Measurements from ENCODE around the gene PLCB4.

The PLCB4 gene

GRCh38 chr20:9230406-9230805, 161.5 kb downstream of the PLCB4 start:
- DNase-seq, result no peak

DNA sequence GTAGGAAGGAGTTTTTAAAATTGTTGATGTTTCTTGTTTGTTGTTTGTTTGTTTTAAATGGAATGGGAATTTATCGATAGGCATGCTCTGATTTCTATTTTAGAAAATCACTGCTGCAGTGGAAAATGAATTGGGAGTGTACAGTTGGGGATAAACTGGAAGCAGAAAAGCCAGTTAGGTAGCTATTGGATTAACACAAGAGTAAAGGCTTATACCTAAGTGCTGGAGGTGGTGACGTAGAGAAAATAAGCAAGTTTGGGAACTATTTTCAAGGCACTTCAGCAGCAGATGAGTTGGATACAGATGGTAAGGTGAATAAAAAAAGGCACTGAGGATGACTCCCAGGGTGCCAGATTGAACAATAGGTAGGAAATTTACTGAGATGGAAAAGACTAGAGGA, 164.9 kb downstream of the PLCB4 start:
- DNase-seq, result no peak

GRCh38 chr20:9235518-9235917, 166.6 kb downstream of the PLCB4 start:
- no peak for DNase-seq

GRCh38 chr20:9236458-9236857, 167.6 kb downstream of the PLCB4 start:
- DNase-seq, result no peak

GRCh38 chr20:9241232-9241692, 172.4 kb downstream of the PLCB4 start:
- DNase-seq, result no peak

GRCh38 chr20:9241721-9242427, 173.0 kb downstream of the PLCB4 start:
- DNase-seq, result no peak

GRCh38 chr20:9243986-9244385, 175.1 kb downstream of the PLCB4 start:
- no peak for DNase-seq

DNA sequence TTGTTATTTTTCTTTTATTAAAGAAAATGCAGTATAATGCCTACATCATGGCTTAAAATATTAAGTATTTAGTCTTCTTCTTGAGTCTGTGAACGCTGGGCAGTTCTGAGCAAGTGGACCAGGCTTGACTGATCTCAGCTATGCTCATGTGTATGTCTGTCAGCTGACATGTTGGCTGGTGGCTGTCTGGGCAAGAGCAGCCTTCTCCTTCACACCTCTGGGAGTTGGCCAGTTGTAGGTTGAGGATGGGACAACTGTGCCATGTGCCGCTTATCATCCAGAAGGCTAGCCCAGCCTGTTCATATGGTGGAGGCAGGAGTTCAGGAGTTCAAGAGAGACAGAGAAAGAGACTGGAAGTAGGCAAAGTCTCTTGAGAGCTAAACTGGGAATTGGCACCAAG, 175.9 kb downstream of the PLCB4 start:
- DNase-seq, result no peak

GRCh38 chr20:9246731-9247130, 177.8 kb downstream of the PLCB4 start:
- DNase-seq, result no peak

DNA sequence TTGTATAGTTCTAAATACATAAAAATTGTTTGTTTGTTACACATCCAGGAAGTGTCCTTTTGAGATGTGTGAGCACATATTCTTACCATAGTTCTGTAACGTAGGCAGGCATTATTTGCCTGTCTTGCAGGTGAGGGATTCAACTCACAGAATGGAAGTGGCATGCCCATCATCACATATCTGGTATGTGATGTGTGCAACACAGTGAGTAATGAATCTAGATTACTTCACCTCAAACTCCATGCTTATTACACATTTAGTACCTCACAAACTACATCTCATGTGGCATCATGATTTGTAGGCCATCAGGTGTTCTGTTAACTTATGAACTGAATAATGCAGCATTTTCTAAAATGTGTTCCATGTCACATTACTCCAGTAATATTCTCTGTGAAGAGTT, 181.6 kb downstream of the PLCB4 start:
- DNase-seq, result no peak

- DNase-seq, result no peak
Measured at GRCh38 chr20:9253006-9253539, 184.2 kb downstream of the PLCB4 start.

DNA sequence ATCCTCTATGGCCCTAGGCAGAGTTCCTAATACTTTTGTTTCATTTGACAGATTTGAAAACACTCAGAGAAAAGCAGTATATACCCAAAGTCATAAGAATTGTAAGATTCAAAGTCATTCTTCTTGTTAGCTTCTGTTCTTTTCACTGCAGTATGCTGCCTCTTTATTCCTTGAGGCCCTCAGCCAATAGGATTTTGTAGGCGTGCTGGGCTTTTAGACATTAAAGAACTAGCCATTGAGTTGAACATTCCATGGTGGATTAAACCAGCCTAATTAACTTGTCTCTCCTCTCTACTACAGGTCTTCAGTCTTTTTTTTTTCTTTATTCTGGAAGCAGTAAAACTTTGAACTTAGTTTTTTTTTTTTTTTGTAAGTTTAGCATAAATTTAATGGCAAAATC, 186.3 kb downstream of the PLCB4 start:
- no peak for DNase-seq

- DNase-seq, result no peak
Measured at GRCh38 chr20:9256393-9256792, 187.5 kb downstream of the PLCB4 start.

DNA sequence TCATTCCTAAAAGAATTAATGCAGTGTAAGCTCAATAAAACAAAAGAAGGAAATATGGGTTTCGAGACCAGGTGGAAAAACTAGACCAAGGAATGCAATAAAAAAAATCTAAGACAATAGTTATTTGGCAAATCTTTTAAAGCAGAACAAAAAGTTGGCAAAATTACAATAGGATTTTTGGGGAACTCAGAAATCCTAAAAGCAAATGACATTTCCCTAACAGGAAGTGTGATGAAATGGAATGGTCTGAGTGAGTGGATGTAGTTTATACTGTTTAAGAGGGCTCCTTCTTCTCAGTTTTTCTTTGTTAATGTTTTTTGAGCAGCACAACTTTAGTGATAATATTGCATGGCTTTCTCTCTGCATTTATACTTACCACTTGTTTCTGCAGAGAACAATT, 190.0 kb downstream of the PLCB4 start:
- DNase-seq, result no peak

GRCh38 chr20:9260027-9260426, 191.1 kb downstream of the PLCB4 start:
- no peak for DNase-seq

- no peak for DNase-seq
Measured at GRCh38 chr20:9261781-9262180, 192.9 kb downstream of the PLCB4 start.

DNA sequence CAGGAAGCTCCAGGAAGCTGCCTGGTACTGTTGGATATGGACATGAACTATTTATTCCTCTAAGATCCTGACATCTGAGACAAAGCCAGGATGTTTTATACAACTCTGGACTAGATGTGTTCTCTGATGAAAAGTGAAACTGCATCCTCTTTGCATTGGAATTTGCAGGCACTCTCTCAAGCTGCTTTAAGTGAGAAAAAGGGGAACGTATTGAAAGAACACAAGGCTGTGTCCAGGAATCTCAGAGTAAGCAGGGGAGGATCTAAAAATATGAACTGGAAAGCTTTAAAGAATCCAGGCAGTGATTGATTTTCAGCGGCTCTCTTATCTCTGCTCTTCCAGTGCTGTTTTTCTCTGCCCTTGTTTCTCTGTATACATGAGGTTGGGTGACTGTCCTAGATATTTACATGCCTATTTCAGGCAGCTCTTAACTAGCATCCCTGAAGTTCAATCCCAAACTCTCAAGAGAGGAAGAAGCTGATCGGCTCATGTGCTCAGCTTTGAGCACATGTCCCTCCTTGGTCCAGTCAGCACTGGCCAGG, 193.8 kb downstream of the PLCB4 start:
- DNase-seq, result no peak

DNA sequence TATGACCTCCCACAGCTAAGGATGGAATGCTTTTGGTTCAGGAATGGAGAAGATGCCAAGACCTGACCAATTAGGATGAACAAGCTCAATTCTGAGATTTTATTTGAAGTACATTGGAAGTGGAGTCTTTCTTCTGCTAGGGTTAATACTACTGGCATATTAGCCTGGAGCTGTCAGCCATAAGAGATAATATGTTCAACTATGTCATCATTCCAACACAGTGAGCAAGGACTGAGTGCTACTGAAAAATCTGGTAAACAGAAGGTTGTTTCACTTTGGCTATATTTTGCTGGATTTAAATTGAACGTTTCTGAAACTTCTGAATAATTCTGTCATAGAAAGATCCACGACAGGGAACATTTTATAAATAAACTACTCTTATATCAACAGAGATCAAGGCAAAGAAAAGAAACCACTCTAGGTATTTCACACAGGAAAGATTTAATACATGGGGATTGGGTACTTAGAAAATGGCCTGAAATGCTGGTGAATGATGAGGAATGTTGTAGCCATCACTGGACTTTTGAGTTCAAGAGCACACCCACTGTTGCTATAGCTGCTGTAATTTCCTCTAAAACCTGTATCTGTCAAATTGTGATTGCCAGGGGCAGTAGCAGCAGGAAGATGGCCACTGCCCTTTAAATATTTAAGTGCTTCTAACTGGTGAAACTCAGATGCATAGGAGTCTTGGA, 200.5 kb downstream of the PLCB4 start:
- no peak for DNase-seq

DNA sequence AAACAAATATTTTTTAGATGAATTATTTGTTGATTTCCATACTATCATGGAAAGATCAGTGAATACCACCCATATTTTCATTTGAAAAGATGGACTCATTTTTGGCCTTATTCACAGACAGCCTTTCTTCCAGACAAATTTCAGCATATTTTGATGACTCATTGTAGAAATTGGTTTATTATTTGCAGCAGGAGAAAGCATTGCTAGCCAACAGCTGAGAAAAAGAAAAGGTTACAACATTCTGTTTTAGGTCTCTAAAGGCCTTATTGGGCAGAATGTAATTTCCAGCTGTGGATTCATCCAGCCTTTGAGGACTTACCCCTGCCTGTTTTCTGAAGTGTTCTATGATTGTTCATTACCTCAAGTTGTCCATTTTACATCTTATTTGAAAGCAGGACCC, 201.9 kb downstream of the PLCB4 start:
- DNase-seq, result no peak

DNA sequence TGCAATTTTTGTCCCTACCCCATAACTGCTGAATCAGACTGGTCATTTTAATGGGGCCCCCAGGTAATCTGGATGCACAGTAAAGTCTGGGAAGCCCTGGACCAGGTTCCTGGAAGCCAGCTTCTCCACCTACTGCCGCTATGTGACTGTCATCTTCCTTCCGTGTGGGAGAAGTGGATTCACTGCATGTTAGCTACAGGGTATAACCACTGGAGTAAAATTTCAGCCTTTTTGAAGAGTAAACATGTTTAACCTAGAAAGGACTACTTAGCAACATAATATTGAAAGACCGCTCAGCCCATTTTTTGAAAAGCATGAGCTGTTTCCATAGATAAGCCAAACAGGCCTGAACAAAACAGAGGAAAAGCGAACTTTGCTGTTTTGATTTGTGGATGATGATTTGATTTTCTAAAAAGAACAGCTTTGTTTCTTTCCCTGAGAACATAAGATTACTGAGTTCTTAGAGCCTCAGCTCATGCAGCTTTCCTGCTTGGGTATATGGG, 208.1 kb downstream of the PLCB4 start:
- no peak for DNase-seq

DNA sequence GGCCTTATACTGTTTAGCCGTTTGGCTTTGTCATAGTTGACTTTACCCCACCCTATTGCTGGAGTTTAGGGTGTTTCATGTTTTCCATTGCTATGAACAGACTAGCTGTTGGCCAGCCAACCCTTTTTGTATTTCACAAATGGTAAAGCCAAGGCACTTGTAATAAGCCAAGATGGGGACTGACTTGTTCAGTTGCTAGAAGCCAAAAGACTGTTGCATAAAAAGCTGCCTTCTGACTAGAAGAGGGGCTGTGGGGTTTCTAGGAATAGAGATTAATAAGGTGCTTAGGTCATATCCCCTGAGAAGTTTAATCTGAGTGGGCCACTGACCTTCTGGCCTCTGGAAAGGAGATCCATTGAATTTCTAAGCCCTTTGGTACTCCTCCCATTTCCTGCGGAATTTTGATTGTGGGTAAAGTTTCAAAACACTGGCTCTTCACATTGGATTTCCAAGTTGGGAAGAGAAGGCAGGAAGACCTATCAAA, 211.1 kb downstream of the PLCB4 start:
- no peak for DNase-seq

- no peak for DNase-seq
Measured at GRCh38 chr20:9280666-9281065, 211.8 kb downstream of the PLCB4 start.

DNA sequence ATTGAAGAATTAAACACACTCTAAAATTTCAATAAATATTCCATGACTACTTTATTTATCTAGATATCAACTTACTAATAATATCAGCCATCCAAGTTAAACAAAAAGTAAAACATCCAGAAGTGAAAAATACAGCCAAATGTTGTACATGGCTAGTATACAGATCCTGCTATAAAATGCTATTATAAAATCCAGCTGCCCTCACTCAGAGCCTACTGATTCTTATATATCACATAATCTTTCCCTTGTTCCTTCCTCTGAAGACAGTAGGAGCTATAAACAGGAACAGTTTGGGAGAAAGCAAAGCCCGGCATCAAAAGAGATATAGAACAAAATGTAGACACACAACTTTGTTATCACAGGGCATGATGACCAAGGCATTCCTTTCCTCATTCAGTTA, 212.9 kb downstream of the PLCB4 start:
- DNase-seq, result no peak

- DNase-seq, result no peak
Measured at GRCh38 chr20:9285617-9286016, 216.7 kb downstream of the PLCB4 start.

Data from activated T-cell treated with anti-CD3 and anti-CD28 coated beads, Interleukin-2, amount 50 U/mL, for 48 hours (primary cell).